GM12878 (cell line): ENCODE data around the gene JDP2. TPM values are rescaled to one million over a fixed set of nuclear protein-coding genes. Genes with fewer than 3 reads are reported as not detected.
A peak's percentile ranks its signal among the peaks of the same experiment; 100 is the strongest.

Source experiments
- BCLAF1 ChIP-seq: fragments of 450-650 bp; IDR thresholded peaks from 2 replicates; pipeline ENCODE4 v1.6.1; 2017; ENCODE audit warnings: antibody characterized with exemption, mild to moderate bottlenecking, moderate library complexity
- EED ChIP-seq: sonication (generic); IDR thresholded peaks from 2 replicates; pipeline ENCODE4 v1.6.1; 2016; ENCODE audit warnings: antibody characterized with exemption, low read depth
- GABPA ChIP-seq: IDR thresholded peaks from 2 replicates; pipeline ENCODE4 v1.6.1; 2014; ENCODE audit warnings: antibody characterized with exemption, low read depth, mild to moderate bottlenecking, inconsistent platforms
- MEF2A ChIP-seq: IDR thresholded peaks from 2 replicates; pipeline ENCODE4 v1.6.1; 2011; ENCODE audit warnings: low read depth, mild to moderate bottlenecking, low read length, moderate library complexity; ENCODE audit not compliant: insufficient read depth
- MEF2B ChIP-seq: fragments of 450-650 bp; IDR thresholded peaks from 2 replicates; pipeline ENCODE4 v1.6.1; 2018; ENCODE audit warnings: mild to moderate bottlenecking, moderate library complexity; ENCODE audit not compliant: partially characterized antibody, poor library complexity, severe bottlenecking
- MTA3 ChIP-seq: IDR thresholded peaks from 2 replicates; pipeline ENCODE4 v1.6.1; 2012; ENCODE audit warnings: low read length, inconsistent platforms, borderline replicate concordance
- NKRF ChIP-seq: fragments of 450-650 bp; conservative IDR thresholded peaks from 2 replicates; pipeline ENCODE4 v1.6.1; 2017; ENCODE audit warnings: mild to moderate bottlenecking, moderate library complexity
- RAD51 ChIP-seq: fragments of 450-650 bp; IDR thresholded peaks from 2 replicates; pipeline ENCODE4 v1.6.1; 2016; ENCODE audit warnings: moderate library complexity, mild to moderate bottlenecking, inconsistent platforms
- RELB ChIP-seq: fragments of 450-650 bp; IDR thresholded peaks from 2 replicates; pipeline ENCODE4 v1.6.1; 2017; ENCODE audit warnings: low read depth, mild to moderate bottlenecking, moderate library complexity
- RFX5 ChIP-seq: IDR thresholded peaks from 2 replicates; pipeline ENCODE4 v1.6.1; 2011; ENCODE audit warnings: low read depth, low read length, improper control_type of control experiment
- SMAD5 ChIP-seq: IDR thresholded peaks from 2 replicates; pipeline ENCODE4 v1.6.1; 2016; ENCODE audit warnings: antibody characterized with exemption, low read depth
- ZNF274 ChIP-seq: IDR thresholded peaks from one replicate; pipeline ENCODE4 v1.8.0; 2011; ENCODE audit not compliant: insufficient read length, insufficient read depth
- polyA plus RNA-seq, 11 experiments: library from polyadenylated mRNA; depleted of rRNA in 4 of 11; unstranded in 6 of 11; stranded (reverse) in 5 of 11; fragments of >200 nt; fragmentation: Nextera tagmentation in 4 of 11; fragmentation: Illumina TruSeq in 1 of 11; extraction: Ambion mirVana in 4 of 11; extraction: Trizol in 1 of 11; gene quantifications; 1 replicate in 1 of 11; 2 replicates in 10 of 11; pipeline versions ENCODE4 v1.2.1 to v1.2.3, GENCODE V29; 2011 to 2016; ENCODE audit warnings: inconsistent platforms in 2 of 11, missing spikeins in 2 of 11, low read depth in 1 of 11
- total RNA-seq, 4 experiments: library from RNA; depleted of rRNA in 3 of 4; stranded (reverse); fragments of >200 nt in 3 of 4; fragmentation: Illumina TruSeq in 1 of 4; extraction: Trizol in 1 of 4; gene quantifications; 2 replicates each; pipeline versions ENCODE4 v1.2.1 to v1.2.3, GENCODE V29; 2013 to 2021

Gene JDP2
- total and polyA plus RNA-seq, 10 of the 15 experiments (the other 5 are each of a cell fraction or from before 2014, with no cell fraction given), result 0.71 to 21.3 (median 11.2) TPM

- peak; percentile 81; the same call in 1 of the 2 replicates for TF ChIP-seq RELB
- no peak for TF ChIP-seq GABPA
- TF ChIP-seq SMAD5, result no peak
- TF ChIP-seq MTA3, result peak; percentile 76; the same call in 1 of the 2 replicates
- no peak for TF ChIP-seq ZNF274
- no peak for TF ChIP-seq BCLAF1
- TF ChIP-seq RFX5, result no peak
- peak; percentile 21; the same call in 1 of the 2 replicates for TF ChIP-seq NKRF
- peak; percentile 66 for TF ChIP-seq RAD51
- peak; percentile 97 for TF ChIP-seq MEF2B
- peak; percentile 31; the same call in 1 of the 2 replicates for TF ChIP-seq EED
- TF ChIP-seq MEF2A, result no peak
Measured at GRCh38 chr14:75514673-75515628, 87.1 kb downstream of the JDP2 start (continued).
